Measurements from ENCODE around the gene YIF1A. TPM values are rescaled to one million over a fixed set of nuclear protein-coding genes. Genes with fewer than 3 reads are reported as not detected.
"Not testable (repeated sequence)": the region's sequence is repeated elsewhere in the genome, so short reads cannot be mapped to it uniquely, and the experiment has no call there.

Gene YIF1A
- total RNA-seq, 2 donors from 2014 or later, result 65.4 to 155 TPM

GRCh38 chr11:66311965-66312548 lies 23.1 kb upstream of the YIF1A start:
- peaks cover 6 to 25% of the 10 kb centered on the region in 2 donors for H3K4me1 ChIP-seq (ENCODE audit: control insufficient read depth in 1 of 2, low read depth in 2 of 2)
- peaks cover 5% of the 10 kb centered on the region for H3K27me3 ChIP-seq (replicated peaks; ENCODE audit: insufficient read depth)
- no peak for TF ChIP-seq CTCF (IDR thresholded peaks at IDR 0.05)
- peak overlapping the region; percentile 77 to 79 for H3K27ac ChIP-seq
- H3K36me3 ChIP-seq, result no peaks in the 10 kb centered on the region
- ATAC-seq (ENCODE audit: insufficient number of reproducible peaks, low FRiP score, low read depth) (peak; percentile 53), DNase-seq (ENCODE audit: low spot score) (peak; percentile 70)
- no peaks in the 10 kb centered on the region for H3K9me3 ChIP-seq
- H3K4me3 ChIP-seq, result peak overlapping the region; percentile 78

GRCh38 chr11:66311470-66311964 lies 22.6 kb upstream of the YIF1A start:
- Histone ChIP-seq H3K27me3 (replicated peaks; ENCODE audit: insufficient read depth) (peaks cover 5% of the 10 kb centered on the region), H3K27ac (peak overlapping the region; percentile 77 to 79), H3K9me3 (no peaks in the 10 kb centered on the region), H3K4me1 (ENCODE audit: control insufficient read depth in 1 of 2, low read depth in 2 of 2) (peaks cover 3 to 22% of the 10 kb centered on the region in 2 donors), H3K4me3 (peak overlapping the region; percentile 78), H3K36me3 (no peaks in the 10 kb centered on the region)
- DNase-seq (ENCODE audit: low spot score), result no peak
- TF ChIP-seq CTCF (IDR thresholded peaks at IDR 0.05), result peak; percentile 78
- no peak for ATAC-seq (ENCODE audit: insufficient number of reproducible peaks, low FRiP score, low read depth)

- not testable (repeated sequence) for H3K27ac ChIP-seq; H3K4me3 ChIP-seq; H3K27me3 ChIP-seq (replicated peaks; ENCODE audit: insufficient read depth); H3K36me3 ChIP-seq; DNase-seq (ENCODE audit: low spot score); H3K9me3 ChIP-seq; ATAC-seq (ENCODE audit: insufficient number of reproducible peaks, low FRiP score, low read depth)
- H3K4me1 ChIP-seq (ENCODE audit: control insufficient read depth in 1 of 2, low read depth in 2 of 2), result peaks cover 0 to 16% of the 10 kb centered on the region in 2 donors
Measured at GRCh38 chr11:66310803-66311440, 22.0 kb upstream of the YIF1A start.

- Histone ChIP-seq H3K4me3 (no peak overlapping the region), H3K9me3 (no peaks in the 10 kb centered on the region), H3K36me3 (no peaks in the 10 kb centered on the region), H3K4me1 (ENCODE audit: control insufficient read depth in 1 of 2, low read depth in 2 of 2) (peaks cover 0 to 10% of the 10 kb centered on the region in 2 donors), H3K27me3 (replicated peaks; ENCODE audit: insufficient read depth) (peaks cover 5% of the 10 kb centered on the region), H3K27ac (no peak overlapping the region)
- TF ChIP-seq CTCF (IDR thresholded peaks at IDR 0.05), result no peak
- no peak for ATAC-seq (ENCODE audit: insufficient number of reproducible peaks, low FRiP score, low read depth)
- no peak for DNase-seq (ENCODE audit: low spot score)
Measured at GRCh38 chr11:66310324-66310723, 21.4 kb upstream of the YIF1A start.

- Histone ChIP-seq H3K36me3 (no peaks in the 10 kb centered on the region), H3K27me3 (replicated peaks; ENCODE audit: insufficient read depth) (peaks cover 2% of the 10 kb centered on the region), H3K27ac (no peak overlapping the region), H3K4me1 (ENCODE audit: control insufficient read depth in 1 of 2, low read depth in 2 of 2) (peaks cover 0 to 10% of the 10 kb centered on the region in 2 donors), H3K9me3 (no peaks in the 10 kb centered on the region), H3K4me3 (no peak overlapping the region)
- no peak for DNase-seq (ENCODE audit: low spot score)
- TF ChIP-seq CTCF (IDR thresholded peaks at IDR 0.05), result no peak
- no peak for ATAC-seq (ENCODE audit: insufficient number of reproducible peaks, low FRiP score, low read depth)
Measured at GRCh38 chr11:66309475-66309874, 20.5 kb upstream of the YIF1A start.
